HTR-8/SVneo (cell line): ENCODE results near the gene IER5.
"Not testable (repeated sequence)": the region's sequence is repeated elsewhere in the genome, so short reads cannot be mapped to it uniquely, and the experiment has no call there.

ENCODE experiments used
- DNase-seq: peaks from one replicate; pipeline ENCODE4 v3.0.0; 2011; ENCODE audit warnings: low spot score, mixed read lengths; ENCODE audit not compliant: insufficient read length
- FAIRE-seq: peaks from 2 replicates; lab custom pipeline; 2011; peaks lifted over from hg19 to GRCh38; lab: Jason Lieb, UNC

Gene IER5

DNA sequence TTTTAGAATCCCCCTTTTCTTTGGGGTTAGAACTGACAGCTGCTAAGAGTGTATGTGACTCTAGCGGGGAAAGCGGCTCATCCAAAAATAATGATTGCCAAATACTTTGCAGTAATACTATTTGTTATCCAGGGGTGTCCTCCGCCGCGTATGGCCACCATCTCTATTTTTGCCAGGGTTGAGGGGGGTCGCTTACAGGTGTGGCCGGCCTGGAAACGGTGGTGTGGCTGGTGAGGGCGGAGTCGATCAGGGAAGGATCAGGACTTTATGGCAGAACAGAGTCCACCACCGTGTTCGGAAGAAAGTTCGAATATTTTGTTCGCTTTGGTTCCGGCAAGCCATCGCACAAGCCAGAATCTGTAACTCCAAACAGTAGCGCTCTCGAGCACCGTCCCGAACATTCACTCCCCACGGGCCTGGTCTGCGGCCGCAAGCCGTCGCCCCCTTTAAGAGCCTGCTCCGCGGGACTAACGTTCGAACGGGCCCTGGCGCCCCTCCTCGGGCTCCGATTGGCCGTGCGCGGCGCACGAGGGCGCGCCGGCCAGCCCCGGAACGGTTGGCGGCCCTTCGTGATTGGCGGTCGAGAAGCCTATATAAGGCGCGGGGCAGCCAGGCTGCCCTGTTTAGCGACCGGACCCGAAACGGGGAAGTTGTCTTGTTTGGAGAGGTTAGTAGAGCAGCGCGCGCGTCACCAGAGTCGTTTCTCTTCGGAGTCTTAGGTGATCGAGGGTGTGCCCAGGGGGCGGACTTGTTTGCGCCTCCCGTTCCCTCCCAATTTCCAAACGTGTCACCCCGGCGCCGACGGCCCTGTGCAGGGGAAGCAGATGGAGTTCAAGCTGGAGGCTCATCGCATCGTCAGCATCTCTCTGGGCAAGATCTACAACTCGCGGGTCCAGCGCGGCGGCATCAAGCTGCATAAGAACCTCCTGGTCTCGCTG lies at the start of gene IER5:
Gene IER5, plus strand, starts transcription at position 622 of the 938 bp plus-strand sequence. Its CDS starts 203 bp downstream, at position 825.
- DNase-seq (peak; percentile 93), FAIRE-seq (no peak)

- FAIRE-seq: no peak
- no peak for DNase-seq
Measured at GRCh38 chr1:181040284-181040865, 48.1 kb upstream of the IER5 start.

DNA sequence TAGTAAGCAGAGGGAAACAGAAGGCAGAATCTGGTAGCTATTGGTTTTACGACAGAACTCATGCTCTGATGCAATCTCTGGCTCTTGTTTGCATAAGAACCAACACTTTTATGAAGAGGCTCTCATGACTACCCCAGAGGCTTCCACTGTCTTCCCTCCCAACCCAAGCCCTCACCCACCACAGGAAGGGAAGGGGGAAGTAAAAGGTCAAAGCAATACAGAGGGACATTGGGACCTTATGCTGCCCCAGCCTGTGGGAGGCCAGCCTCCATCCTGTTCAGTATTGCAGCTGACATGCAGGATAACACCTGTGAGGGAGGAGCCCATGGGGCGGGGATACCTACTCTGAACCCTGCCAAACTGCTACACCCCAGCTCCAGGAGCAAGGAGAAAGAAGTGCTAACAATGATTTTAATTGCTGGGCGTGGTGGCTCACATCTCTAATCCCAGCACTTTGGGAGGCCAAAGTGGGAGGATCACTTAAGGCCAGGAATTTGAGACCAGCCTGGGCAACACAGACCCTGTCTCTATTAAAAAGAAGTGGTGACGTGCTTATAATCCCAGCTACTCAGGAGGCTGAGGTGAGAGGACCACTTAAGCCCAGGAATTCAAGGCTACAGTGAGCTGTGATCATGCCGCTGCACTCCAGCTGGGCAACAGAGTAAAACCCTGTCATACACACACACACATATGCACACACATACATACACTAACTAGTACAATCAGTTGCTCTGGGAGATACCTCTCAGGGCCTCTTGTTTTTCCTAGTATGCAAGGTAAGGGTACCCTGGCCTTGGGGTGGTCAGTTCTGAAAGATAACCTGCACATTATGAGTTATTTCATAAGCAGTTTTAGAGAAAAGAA lies 45.2 kb upstream of the IER5 start:
- no peak for DNase-seq
- FAIRE-seq: no peak

DNA sequence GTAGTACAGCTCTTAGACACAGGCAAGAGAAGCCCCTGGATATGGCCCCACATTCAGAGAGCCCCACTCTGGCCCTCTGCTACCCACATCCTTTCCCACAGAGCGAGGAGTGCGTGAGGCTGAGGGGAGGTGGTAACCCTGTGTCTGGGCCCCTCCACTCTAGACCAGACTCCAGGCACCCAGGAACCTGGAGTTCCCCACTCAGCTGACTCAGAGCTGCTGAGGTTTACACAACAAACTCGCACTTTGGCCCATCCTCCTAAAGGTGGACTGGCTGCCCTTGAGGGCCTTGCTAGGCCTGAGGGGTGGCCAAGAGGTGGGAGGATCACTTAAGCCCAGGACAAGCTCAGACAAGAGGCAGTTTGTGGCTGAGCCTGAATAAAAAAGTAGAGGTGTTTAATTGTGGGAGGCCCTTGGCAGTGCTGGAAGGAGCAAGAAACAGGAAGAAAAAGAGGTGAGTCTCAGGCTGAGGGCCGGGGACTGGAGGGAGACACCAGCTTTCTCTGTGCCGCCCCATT lies 44.0 kb upstream of the IER5 start:
- DNase-seq: peak; percentile 62
- peak; percentile 57 for FAIRE-seq

GRCh38 chr1:181045946-181046345 lies 42.6 kb upstream of the IER5 start:
- not testable (repeated sequence) for FAIRE-seq, DNase-seq

GRCh38 chr1:181049378-181049777 lies 39.1 kb upstream of the IER5 start:
- FAIRE-seq: no peak
- no peak for DNase-seq

DNA sequence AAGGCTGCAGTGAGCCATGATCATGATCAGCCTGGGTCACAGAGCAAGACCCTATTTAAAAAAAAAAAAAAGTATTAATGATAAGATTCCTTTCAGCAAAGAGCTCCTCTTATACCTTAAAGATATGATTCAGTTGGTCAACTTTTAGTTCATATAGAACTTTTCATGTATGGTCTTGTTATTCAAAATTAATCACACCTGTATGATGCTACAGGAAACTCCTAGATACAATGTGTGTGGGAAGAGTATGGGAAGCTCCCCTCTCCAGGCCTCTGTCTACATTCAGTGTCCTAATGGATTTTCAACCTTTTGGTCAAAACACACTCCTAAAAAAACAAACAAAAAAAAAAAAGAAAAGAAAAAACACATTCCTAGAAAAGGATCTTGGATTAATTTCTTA lies 37.6 kb upstream of the IER5 start:
- no peak for FAIRE-seq
- DNase-seq: no peak

DNA sequence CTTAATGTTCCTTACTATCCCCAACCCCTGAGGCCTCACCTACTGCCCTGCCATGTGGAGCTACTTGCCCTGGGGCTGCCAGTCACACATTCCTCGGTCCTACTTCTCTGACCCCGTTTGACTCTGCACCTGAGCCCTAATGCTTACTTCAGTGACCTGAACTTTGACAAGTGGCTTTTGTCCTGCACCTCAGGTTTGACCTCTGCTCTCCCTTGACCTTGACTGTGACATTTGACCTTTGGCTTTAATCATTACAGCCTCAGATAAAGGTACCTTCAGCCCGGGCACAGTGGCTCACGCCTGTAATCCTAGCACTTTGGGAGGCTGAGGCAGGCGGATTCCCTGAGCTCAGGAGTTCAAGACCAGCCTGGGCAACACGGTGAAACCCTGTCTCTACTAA lies 31.9 kb upstream of the IER5 start:
- DNase-seq: no peak
- no peak for FAIRE-seq

DNA sequence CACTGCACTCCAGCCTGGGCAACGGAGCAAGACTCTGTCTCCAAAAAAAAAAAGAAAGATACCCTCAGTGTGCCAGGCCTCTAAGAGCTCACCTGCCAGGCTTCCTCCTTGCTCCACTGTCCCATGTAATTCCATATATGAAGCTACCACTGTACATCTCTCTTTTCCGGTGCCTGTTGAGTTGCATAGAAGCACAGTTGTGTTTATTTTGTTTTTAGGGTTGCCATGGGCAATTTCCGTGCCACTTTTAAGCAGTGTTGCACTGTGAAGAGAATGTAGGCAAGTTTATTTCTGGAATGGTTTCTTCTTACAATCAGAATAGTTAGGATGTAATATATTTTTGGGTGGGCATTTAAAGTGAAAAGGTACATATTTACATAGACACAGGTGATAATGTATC lies 31.4 kb upstream of the IER5 start:
- DNase-seq: no peak
- no peak for FAIRE-seq

- no peak for DNase-seq
- FAIRE-seq: no peak
Measured at GRCh38 chr1:181059435-181059834, 29.1 kb upstream of the IER5 start.

DNA sequence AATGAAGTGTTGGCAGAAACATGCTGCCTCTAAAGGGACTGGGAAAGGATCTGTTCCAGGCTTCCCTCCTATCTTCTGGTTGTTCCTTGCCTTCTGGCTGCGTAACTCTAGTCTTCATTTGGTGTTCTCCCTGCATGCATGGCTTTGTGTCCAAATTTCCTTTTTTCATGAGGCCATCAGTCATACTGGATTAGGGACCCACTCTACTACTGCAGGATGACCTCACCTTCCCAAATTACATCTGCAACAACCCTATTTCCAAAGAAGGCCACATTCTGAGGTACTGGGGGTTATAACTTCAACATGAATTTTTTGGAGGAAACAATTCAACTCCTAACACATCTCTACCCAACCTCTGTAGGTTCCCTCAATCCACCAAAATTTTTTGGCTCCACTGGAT lies 28.4 kb upstream of the IER5 start:
- FAIRE-seq (no peak), DNase-seq (no peak)

- FAIRE-seq, DNase-seq: not testable (repeated sequence)
Measured at GRCh38 chr1:181060947-181061346, 27.6 kb upstream of the IER5 start.

DNA sequence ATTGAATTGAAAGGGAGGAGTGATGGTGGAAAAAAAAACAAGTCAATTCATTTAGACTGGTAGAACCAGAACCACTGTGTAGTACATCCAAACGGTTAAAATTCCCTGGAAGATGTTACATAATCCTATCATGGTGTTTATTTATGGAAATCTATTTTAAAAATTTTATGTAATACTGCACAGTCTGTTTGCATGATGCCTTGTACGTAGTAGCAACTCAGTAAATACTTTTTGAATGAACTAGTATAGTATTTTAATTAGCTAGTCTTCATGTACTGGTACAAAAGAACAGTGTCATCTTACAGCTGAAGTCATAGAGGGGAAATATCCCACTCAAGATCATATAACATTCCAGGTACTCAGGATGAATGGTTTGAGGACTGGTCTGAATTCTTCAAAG lies 27.0 kb upstream of the IER5 start:
- no peak for FAIRE-seq

DNA sequence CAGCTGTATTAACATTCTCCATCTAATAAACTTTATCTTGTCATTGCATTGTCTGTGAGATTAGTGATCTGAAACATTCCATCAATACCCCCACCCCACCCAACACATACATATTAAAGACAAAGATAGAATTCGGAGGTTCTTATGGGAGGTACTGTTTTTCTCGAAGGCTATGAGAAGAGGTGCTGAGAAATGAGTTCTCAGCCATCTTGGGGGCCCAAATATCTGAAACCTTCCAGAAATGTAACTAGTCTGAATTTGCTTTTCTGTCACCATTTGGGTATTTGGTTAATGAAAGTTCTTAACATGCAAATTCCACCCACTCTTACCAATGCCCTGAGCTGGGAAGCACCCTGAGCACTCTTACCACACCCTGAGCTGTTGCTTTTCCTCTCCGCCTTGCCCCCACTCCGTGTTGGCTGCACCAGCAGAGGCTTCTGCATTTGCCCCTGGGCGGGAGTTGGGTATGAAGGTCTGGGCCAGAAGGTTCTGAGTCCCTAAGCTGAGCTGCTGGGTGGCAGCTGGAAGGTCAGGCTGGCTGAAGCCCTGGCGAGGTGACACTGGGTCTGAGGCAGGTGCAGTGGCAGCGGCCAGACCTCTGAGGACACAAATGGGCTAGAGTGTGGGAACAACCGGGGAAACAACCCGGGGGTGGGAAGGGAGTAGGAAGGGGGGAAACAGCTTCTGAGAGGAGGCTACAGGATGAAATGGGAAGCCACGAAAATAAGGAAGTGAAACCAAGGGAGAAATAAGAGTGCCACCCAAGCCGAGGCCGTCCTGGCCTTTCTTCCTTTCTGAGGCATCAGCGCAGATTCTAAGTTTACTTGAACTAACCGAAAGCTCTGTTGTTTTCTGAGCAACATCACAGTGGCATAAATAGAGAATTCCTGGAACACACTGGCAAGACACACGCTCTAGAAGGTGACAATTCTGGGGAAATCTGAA lies 26.3 kb upstream of the IER5 start:
- DNase-seq (no peak), FAIRE-seq (no peak)

More for the DNA sequence above, 27.0 kb upstream of the IER5 start:
- no peak for DNase-seq

DNA sequence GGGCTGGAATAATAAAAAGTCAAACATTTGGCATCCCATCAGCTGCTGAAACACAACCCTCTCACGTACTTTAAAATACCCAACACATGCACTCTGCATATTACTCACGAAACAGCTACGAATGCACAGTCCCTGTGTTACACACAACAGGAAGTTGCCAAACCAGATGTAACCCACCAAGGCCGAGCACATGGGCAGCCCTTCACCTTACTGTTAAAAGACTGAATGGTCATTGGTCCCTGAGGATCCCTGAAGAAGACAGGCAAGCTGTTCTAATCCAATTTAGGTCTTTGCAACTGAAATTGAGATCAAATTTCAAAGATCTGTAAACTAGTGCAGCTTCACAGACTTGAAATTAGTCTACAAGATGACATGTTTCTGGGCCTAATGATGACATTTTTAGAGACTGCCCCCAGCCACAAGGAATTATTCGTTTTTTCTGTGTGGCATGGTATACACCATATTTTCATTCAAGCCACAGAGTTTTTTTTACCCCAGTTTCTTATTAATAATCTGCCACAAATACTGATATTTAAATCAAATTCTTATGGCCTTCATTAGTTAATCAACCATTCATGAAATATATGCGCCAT lies 25.6 kb upstream of the IER5 start:
- DNase-seq (no peak), FAIRE-seq (no peak)

DNA sequence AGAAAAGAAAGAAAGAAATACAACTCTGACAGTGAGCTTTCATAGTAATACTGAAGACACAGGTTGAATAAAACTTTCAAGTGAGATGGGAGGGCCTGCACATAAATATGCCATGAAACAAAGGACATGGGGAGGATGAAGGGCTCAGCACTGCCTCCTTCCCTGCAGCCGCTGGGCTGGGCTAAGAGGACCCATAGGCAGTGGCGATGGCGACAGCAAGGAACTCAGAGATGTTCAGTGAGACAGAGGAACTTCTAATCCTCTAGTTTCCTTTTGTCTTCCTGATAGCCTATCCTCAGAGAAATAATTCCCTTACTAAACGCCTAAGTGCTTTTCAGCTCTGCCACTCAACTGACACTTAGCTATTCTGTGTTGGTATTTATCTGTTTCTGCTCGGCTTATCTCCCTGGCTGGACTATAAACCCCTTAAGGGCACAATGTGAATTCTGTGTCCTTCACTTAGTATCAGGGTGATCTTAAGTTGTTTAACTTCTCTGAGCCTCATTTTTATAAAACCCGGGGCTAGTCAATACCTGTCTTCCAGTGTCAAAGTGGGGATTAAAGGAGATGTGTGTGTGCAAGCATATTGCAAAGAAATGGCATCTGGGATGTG lies 24.4 kb upstream of the IER5 start:
- DNase-seq (no peak), FAIRE-seq (no peak)

DNA sequence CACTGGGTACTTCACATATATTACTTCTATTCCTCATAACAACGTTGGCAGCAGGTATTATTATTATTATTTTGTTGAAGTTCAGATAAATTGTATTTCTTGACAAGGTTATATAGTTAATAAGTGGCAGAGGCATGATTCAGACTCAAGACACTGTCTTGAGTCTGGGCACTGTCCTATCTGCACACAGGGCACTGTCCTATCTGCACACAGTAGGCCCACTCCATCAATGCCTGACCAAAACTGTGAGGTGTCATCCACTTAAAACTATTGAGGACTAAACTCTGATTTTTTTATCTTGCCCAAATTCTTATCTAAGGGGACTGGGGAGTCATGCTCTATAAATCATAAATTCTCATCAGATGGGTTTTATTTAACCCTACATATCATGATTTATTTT lies 23.8 kb upstream of the IER5 start:
- no peak for DNase-seq

DNA sequence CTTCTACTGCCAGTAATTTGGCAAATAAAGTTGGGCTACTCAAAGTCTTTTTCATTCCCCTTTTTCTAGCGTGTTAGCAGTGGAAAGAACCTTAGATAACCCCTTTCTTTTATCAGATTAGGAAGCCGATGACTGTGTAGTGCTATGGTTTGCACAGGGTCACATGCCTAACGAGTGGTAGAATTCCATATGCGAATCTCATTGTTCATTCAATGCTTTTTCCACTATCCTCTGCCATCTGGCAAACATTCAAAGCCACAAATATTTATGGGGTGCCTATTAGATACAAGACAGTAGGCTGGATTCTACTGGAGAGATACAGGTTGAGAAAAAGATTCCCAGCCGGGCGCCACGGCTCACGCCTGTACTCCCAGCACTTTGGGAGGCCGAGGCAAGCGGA lies 14.9 kb upstream of the IER5 start:
- DNase-seq: peak; percentile 75
- FAIRE-seq: no peak

More for the DNA sequence above, 23.8 kb upstream of the IER5 start:
- FAIRE-seq: no peak
